GM12892 (cell line): ENCODE results near the gene ASB3.

Experiments
- POLR2A ChIP-seq: IDR thresholded peaks from 2 replicates; pipeline ENCODE4 v1.6.1; 2011; ENCODE audit warnings: low read depth, low read length, control low read depth
- POLR2AphosphoS5 ChIP-seq: IDR thresholded peaks from 2 replicates; pipeline ENCODE4 v1.6.1; 2011; ENCODE audit warnings: low read depth, low read length, control low read depth
- TAF1 ChIP-seq: IDR thresholded peaks from 2 replicates; pipeline ENCODE4 v1.6.1; 2011; ENCODE audit warnings: low read depth, mild to moderate bottlenecking, control low read depth, low read length, borderline replicate concordance

GRCh38 chr2:53777134-53777533 lies 9.6 kb downstream of the ASB3 start:
- no peak for TF ChIP-seq POLR2A
- TF ChIP-seq TAF1 = no peak
- TF ChIP-seq POLR2AphosphoS5 = no peak
